ENCODE measurements around the gene SLCO2A1. TPM values are rescaled to one million over a fixed set of nuclear protein-coding genes. Genes with fewer than 3 reads are reported as not detected.

The SLCO2A1 gene
- total RNA-seq, 2 donors from 2014 or later: 15.9 to 46.7 TPM

GRCh38 chr3:134033315-134033996, 3.7 kb upstream of the SLCO2A1 start:
- DNase-seq (ENCODE audit: low spot score): no peak
- intact Hi-C loops (cut with DNase I): no loop called here
- Histone ChIP-seq H3K36me3 (no peaks in the 10 kb centered on the region), H3K27ac (no peak overlapping the region), H3K4me1 (replicated peaks) (no peaks in the 10 kb centered on the region), H3K4me3 (no peak overlapping the region), H3K27me3 (replicated peaks; ENCODE audit: insufficient read depth) (no peaks in the 10 kb centered on the region), H3K9me3 (no peaks in the 10 kb centered on the region)
- no peak for TF ChIP-seq POLR2AphosphoS5 (IDR thresholded peaks at IDR 0.05)
- WGBS: 83% methylated on average over 8 of the region's 8 CpGs

- Histone ChIP-seq H3K36me3 (no peaks in the 10 kb centered on the region), H3K4me1 (replicated peaks) (no peaks in the 10 kb centered on the region), H3K27ac (no peak overlapping the region), H3K27me3 (replicated peaks; ENCODE audit: insufficient read depth) (no peaks in the 10 kb centered on the region), H3K9me3 (no peaks in the 10 kb centered on the region), H3K4me3 (no peak overlapping the region)
- TF ChIP-seq POLR2A (IDR thresholded peaks at IDR 0.05) (no peak), CTCF (IDR thresholded peaks at IDR 0.05) (no peak), POLR2AphosphoS5 (IDR thresholded peaks at IDR 0.05) (no peak)
- intact Hi-C loops (cut with DNase I): no loop called here
- 93% methylated on average over 4 of the region's 4 CpGs for WGBS
- DNase-seq (ENCODE audit: low spot score): no peak
Measured at GRCh38 chr3:134031348-134031915, 1.7 kb upstream of the SLCO2A1 start.

GRCh38 chr3:134030379-134031347, 938 bp upstream of the SLCO2A1 start:
- peak overlapping the region; percentile 55 to 70 for H3K27ac ChIP-seq
- H3K4me1 ChIP-seq (replicated peaks): no peaks in the 10 kb centered on the region
- peak; percentile 44 for DNase-seq (ENCODE audit: low spot score)
- WGBS: 33% methylated on average over 16 of the region's 16 CpGs
- H3K9me3 ChIP-seq: no peaks in the 10 kb centered on the region
- no peaks in the 10 kb centered on the region for H3K27me3 ChIP-seq (replicated peaks; ENCODE audit: insufficient read depth)
- intact Hi-C loops (cut with DNase I): no loop called here
- no peaks in the 10 kb centered on the region for H3K36me3 ChIP-seq
- TF ChIP-seq POLR2A (IDR thresholded peaks at IDR 0.05): no peak
- no peak for TF ChIP-seq POLR2AphosphoS5 (IDR thresholded peaks at IDR 0.05)
- TF ChIP-seq CTCF (IDR thresholded peaks at IDR 0.05): no peak
- peak overlapping the region; percentile 53 to 54 for H3K4me3 ChIP-seq

- no peaks in the 10 kb centered on the region for H3K27me3 ChIP-seq (replicated peaks; ENCODE audit: insufficient read depth)
- H3K27ac ChIP-seq: peak overlapping the region; percentile 55 to 70
- DNase-seq (ENCODE audit: low spot score): no peak
- no peaks in the 10 kb centered on the region for H3K36me3 ChIP-seq
- TF ChIP-seq POLR2AphosphoS5 (IDR thresholded peaks at IDR 0.05) (no peak), CTCF (IDR thresholded peaks at IDR 0.05) (no peak), POLR2A (IDR thresholded peaks at IDR 0.05) (no peak)
- H3K4me3 ChIP-seq: peak overlapping the region; percentile 53 to 54
- intact Hi-C loops (cut with DNase I): no loop called here
- H3K9me3 ChIP-seq: no peaks in the 10 kb centered on the region
- WGBS: under 1% methylated on average over 39 of the region's 43 CpGs
- no peaks in the 10 kb centered on the region for H3K4me1 ChIP-seq (replicated peaks)
Measured at GRCh38 chr3:134029256-134029733, 430 bp downstream of the SLCO2A1 start.
